Retinal pigment epithelial cell (primary cell): Measurements from ENCODE around the gene VGLL4.

Experiments used
- DNase-seq: peaks from one replicate; pipeline ENCODE4 v3.0.0-alpha.2; 2010; ENCODE audit warnings: low read depth
- H3K4me3 ChIP-seq: 2 replicates; pipeline ENCODE4 v1.5.1; 2011; ENCODE audit warnings: mild to moderate bottlenecking, low read length, control low read depth, moderate library complexity
- CTCF ChIP-seq: conservative IDR thresholded peaks from 2 replicates; pipeline ENCODE4 v1.5.1; 2011; ENCODE audit warnings: low read depth, low read length, control low read depth, inconsistent platforms

The VGLL4 gene

GRCh38 chr3:11565932-11566331 is 77.8 kb downstream of the VGLL4 start:
- no peak overlapping the region for H3K4me3 ChIP-seq
- no peak for TF ChIP-seq CTCF
- DNase-seq: no peak

GRCh38 chr3:11565492-11565891 is 78.2 kb downstream of the VGLL4 start:
- DNase-seq: no peak
- H3K4me3 ChIP-seq: no peak overlapping the region
- TF ChIP-seq CTCF: no peak

GRCh38 chr3:11565072-11565471 is 78.6 kb downstream of the VGLL4 start:
- no peak overlapping the region for H3K4me3 ChIP-seq
- no peak for DNase-seq
- no peak for TF ChIP-seq CTCF

GRCh38 chr3:11564577-11565001 is 79.1 kb downstream of the VGLL4 start:
- H3K4me3 ChIP-seq: no peak overlapping the region
- no peak for TF ChIP-seq CTCF
- DNase-seq: no peak

- no peak overlapping the region for H3K4me3 ChIP-seq
- DNase-seq: no peak
- no peak for TF ChIP-seq CTCF
Measured at GRCh38 chr3:11563865-11564185, 79.9 kb downstream of the VGLL4 start.

- H3K4me3 ChIP-seq: no peak overlapping the region
- DNase-seq: no peak
- no peak for TF ChIP-seq CTCF
Measured at GRCh38 chr3:11563159-11563864, 80.4 kb downstream of the VGLL4 start.

- no peak for TF ChIP-seq CTCF
- no peak overlapping the region for H3K4me3 ChIP-seq
- no peak for DNase-seq
Measured at GRCh38 chr3:11562277-11562881, 81.3 kb downstream of the VGLL4 start.
